Ovary (tissue), 10 donors: ENCODE measurements around the gene SPARCL1. TPM values are rescaled to one million over a fixed set of nuclear protein-coding genes. Genes with fewer than 3 reads are reported as not detected.
A peak's percentile ranks its signal among the peaks of the same experiment; 100 is the strongest.
"Not testable (repeated sequence)": the region's sequence is repeated elsewhere in the genome, so short reads cannot be mapped to it uniquely, and the experiment has no call there.

Source experiments
- DNase-seq, 5 donors: peaks; one replicate each; pipeline ENCODE4 v3.0.0-alpha.2; 2019 to 2020
- H3K27ac ChIP-seq, 2 donors: fragments of 200-600 bp; one replicate each; pipeline versions ENCODE4 v1.5.1 to v1.8.0; 2019 to 2022
- H3K27me3 ChIP-seq: fragments of 200-600 bp; one replicate; pipeline ENCODE4 v1.8.0; 2022
- H3K36me3 ChIP-seq: fragments of 200-600 bp; sonication (generic); one replicate; pipeline ENCODE4 v1.5.1; 2019
- H3K4me1 ChIP-seq: one replicate; pipeline ENCODE4 v1.8.1; 2013; ENCODE audit warnings: mild to moderate bottlenecking, moderate library complexity; ENCODE audit not compliant: insufficient read depth
- H3K4me3 ChIP-seq: fragments of 200-600 bp; sonication (generic); one replicate; pipeline ENCODE4 v1.5.1; 2017
- H3K9me3 ChIP-seq, 2 donors: fragments of 200-600 bp in 1 of 2; sonication (generic) in 1 of 2; one replicate each; pipeline versions ENCODE4 v1.5.1 to v1.8.1; 2013 to 2019; ENCODE audit warnings: mild to moderate bottlenecking in 1 of 2, moderate library complexity in 1 of 2
- EP300 ChIP-seq: sonication (generic); formaldehyde crosslinking; IDR thresholded peaks from one replicate; pipeline ENCODE4 v1.6.1; 2017; ENCODE audit warnings: antibody characterized with exemption
- POLR2A ChIP-seq: fragments of 450-650 bp; IDR thresholded peaks from one replicate; pipeline ENCODE4 v1.6.1; 2017; ENCODE audit warnings: antibody characterized with exemption, mild to moderate bottlenecking, moderate library complexity
- WGBS, 3 donors: extraction: QIAGEN DNeasy Blood & Tissue Kit in 1 of 3; methylation state at CpG; one replicate each; pipeline versions ENCODE4 v1.1.5 to v1.1.7; 2013 to 2017; 5-methylcytosine and 5-hydroxymethylcytosine counted together
- intact Hi-C, 4 donors: fragments of 100-400 bp; cut with DNase I; formaldehyde crosslinking; loops; one replicate each; pipeline versions ENCODE4 v1.11.0 to v1.15.1; 2022 to 2023
- long read RNA-seq, 3 donors: library from polyadenylated mRNA in 2 of 3; unstranded in 2 of 3; transcript quantifications; one replicate each; pipeline ENCODE4 v2.0.0 and lab custom pipeline, GENCODE V29; 2021 to 2026
- polyA plus RNA-seq, 2 donors: library from polyadenylated mRNA; stranded (reverse); fragments of 200-250 nt in 1 of 2; fragments of 350-450 nt in 1 of 2; fragmentation: Illumina TruSeq in 1 of 2; extraction: RNeasy Lipid Tissue Mini Kit (QIAGEN cat#74804) in 1 of 2; gene quantifications; one replicate each; pipeline ENCODE4 v1.2.3, GENCODE V29; 2013 to 2014
- total RNA-seq, 7 donors: library from RNA; depleted of rRNA in 2 of 7; stranded (reverse); fragments of >200 nt in 2 of 7; fragmentation: NEBNext Ultra II Directional in 3 of 7; extraction: Animal tissue kit (Norgen Biotek cat#: 25700) in 3 of 7; gene quantifications; one replicate each; pipeline versions ENCODE4 v1.1.0 to v1.2.4, GENCODE V29; 2016 to 2023
- TF ChIP-seq, protein P1 (sequence below), 3 donors: fragments of 450-650 bp in 2 of 3; fragments of 200-600 bp in 1 of 3; IDR thresholded peaks; one replicate each; pipeline versions ENCODE4 v1.5.1 to v1.8.0; 2016 to 2022; ENCODE audit warnings: antibody characterized with exemption in 3 of 3, mild to moderate bottlenecking in 1 of 3
- donor health status: DM: no; HTN: no; CAD: no; lungs with moderate emphysema.
- donor health status: DM: no; HTN: no; CAD: no.
- donor health status: Bipolar disorder and iron deficiency.
- donor health status: DM: yes; HTN: yes; CAD: no.
- donor health status: DM: no; HTN: no; CAD: no.
- donor health status: DM: yes; HTN: yes; CAD: no.

The SPARCL1 gene, protein sequence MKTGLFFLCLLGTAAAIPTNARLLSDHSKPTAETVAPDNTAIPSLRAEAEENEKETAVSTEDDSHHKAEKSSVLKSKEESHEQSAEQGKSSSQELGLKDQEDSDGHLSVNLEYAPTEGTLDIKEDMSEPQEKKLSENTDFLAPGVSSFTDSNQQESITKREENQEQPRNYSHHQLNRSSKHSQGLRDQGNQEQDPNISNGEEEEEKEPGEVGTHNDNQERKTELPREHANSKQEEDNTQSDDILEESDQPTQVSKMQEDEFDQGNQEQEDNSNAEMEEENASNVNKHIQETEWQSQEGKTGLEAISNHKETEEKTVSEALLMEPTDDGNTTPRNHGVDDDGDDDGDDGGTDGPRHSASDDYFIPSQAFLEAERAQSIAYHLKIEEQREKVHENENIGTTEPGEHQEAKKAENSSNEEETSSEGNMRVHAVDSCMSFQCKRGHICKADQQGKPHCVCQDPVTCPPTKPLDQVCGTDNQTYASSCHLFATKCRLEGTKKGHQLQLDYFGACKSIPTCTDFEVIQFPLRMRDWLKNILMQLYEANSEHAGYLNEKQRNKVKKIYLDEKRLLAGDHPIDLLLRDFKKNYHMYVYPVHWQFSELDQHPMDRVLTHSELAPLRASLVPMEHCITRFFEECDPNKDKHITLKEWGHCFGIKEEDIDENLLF
- total RNA-seq (100 to 1,000 TPM; 116 to 396 (median 243) TPM), polyA plus RNA-seq (1,000 to 10,000 TPM in 1 of 2 donors, 100 to 1,000 TPM in 1; 433 to 1,049 TPM)
- long read RNA-seq, donor 1, transcript SPARCL1-203 (5 exons, 950 nt), result minor isoform, 12 of 346 reads
- long read RNA-seq, donor 1, transcript SPARCL1-201 (11 exons, 2,906 nt), result major isoform, 82 of 346 reads
- long read RNA-seq, donor 1, partial matches to known transcripts, result 238 of 346 reads
- long read RNA-seq, donor 1, other reads (novel, unspliced or antisense), result 11 of 346 reads
- long read RNA-seq, donor 2, transcript SPARCL1-201 (11 exons, 2,906 nt), result major isoform, 22 of 81 reads
- long read RNA-seq, donor 2, partial matches to known transcripts, result 58 of 81 reads
- long read RNA-seq, donor 2, other reads (novel, unspliced or antisense), result 0 of 81 reads
- long read RNA-seq, donor 3, transcript SPARCL1-202 (12 exons, 2,994 nt), result minor isoform, 19 of 433 reads
- long read RNA-seq, donor 3, transcript SPARCL1-201 (11 exons, 2,906 nt), result major isoform, 375 of 433 reads
- long read RNA-seq, donor 3, partial matches to known transcripts, result 19 of 433 reads
- long read RNA-seq, donor 3, other reads (novel, unspliced or antisense), result 19 of 433 reads

- DNase-seq, result peak; percentile 33 to 47 (median 44)
- Histone ChIP-seq H3K4me1 (peaks cover 8% of the 10 kb centered on the region), H3K27ac (peak within 1 kb of the TSS in 1 of 2 donors; percentile 69), H3K4me3 (peak within 1 kb of the TSS; percentile 39), H3K27me3 (no peaks in the 10 kb centered on the region), H3K9me3 (no peaks in the 10 kb centered on the region), H3K36me3 (no peaks in the 10 kb centered on the region)
- TF ChIP-seq EP300 (no peak), POLR2A (no peak)
- TF ChIP-seq, protein P1, sequence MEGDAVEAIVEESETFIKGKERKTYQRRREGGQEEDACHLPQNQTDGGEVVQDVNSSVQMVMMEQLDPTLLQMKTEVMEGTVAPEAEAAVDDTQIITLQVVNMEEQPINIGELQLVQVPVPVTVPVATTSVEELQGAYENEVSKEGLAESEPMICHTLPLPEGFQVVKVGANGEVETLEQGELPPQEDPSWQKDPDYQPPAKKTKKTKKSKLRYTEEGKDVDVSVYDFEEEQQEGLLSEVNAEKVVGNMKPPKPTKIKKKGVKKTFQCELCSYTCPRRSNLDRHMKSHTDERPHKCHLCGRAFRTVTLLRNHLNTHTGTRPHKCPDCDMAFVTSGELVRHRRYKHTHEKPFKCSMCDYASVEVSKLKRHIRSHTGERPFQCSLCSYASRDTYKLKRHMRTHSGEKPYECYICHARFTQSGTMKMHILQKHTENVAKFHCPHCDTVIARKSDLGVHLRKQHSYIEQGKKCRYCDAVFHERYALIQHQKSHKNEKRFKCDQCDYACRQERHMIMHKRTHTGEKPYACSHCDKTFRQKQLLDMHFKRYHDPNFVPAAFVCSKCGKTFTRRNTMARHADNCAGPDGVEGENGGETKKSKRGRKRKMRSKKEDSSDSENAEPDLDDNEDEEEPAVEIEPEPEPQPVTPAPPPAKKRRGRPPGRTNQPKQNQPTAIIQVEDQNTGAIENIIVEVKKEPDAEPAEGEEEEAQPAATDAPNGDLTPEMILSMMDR (IDR thresholded peaks at IDR 0.05), result no peak
- intact Hi-C loops, result no loop called here
- 0 to 4% (median 1%) methylated on average over 4 of the region's 4 CpGs for WGBS, 3 donors
These were observed at the start of gene SPARCL1 for GRCh38 chr4:87529187-87529586. SPARCL1 (minus strand) TSS chr4:87529376; CDS start chr4:87499574, 29,802 bp downstream.

DNA sequence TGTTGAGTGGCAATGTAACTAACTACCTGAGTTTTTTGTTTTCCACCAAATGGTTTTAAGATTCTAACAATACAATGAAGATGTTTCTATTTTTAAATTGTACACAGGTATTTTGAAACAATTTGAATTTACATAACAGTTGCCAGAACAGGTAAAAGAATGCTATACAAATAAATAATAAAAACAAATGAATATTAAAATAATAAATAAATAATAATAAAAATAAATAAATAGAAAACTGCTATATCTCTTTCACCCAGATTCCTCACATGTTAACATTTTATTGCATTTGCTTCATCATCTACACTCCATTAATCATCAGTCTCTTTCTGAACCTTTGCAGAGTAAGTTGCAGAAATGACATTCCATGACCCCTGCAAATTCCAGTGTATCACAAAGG is 46.8 kb upstream of the SPARCL1 start:
- no peak for DNase-seq
- TF ChIP-seq, protein P1 (IDR thresholded peaks at IDR 0.05), result no peak
- TF ChIP-seq POLR2A (no peak), EP300 (no peak)
- intact Hi-C loops, result no loop called here
- Histone ChIP-seq H3K27me3 (no peaks in the 10 kb centered on the region), H3K4me1 (no peaks in the 10 kb centered on the region), H3K9me3 (no peaks in the 10 kb centered on the region), H3K36me3 (no peaks in the 10 kb centered on the region), H3K27ac (no peak overlapping the region), H3K4me3 (no peak overlapping the region)

DNA sequence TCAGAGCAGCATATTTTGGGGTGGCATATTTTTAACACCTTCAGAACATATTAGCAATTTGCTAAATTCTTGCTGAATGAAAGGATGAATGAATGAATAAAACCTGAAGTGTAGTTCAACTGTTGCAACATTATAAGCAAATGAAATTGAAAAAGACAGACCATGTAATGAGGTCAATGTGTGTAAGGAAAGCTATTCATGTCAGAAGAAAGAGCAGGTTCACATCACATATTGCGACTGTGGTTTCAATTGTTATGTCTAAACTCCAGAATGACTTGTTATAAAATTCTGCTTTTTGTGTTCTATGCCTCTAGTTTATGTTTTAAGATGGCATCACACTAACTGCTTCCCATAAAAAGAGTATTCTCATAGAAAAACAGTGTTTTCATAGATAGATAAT is 46.2 kb upstream of the SPARCL1 start:
- Histone ChIP-seq H3K9me3 (no peaks in the 10 kb centered on the region), H3K27me3 (no peaks in the 10 kb centered on the region), H3K36me3 (no peaks in the 10 kb centered on the region), H3K4me3 (no peak overlapping the region), H3K27ac (no peak overlapping the region), H3K4me1 (no peaks in the 10 kb centered on the region)
- WGBS, 3 donors, result 17 to 54% (median 23%) methylated on average over 1 of the region's 1 CpG
- no peak for DNase-seq
- intact Hi-C loops, result no loop called here
- TF ChIP-seq POLR2A (no peak), EP300 (no peak)
- TF ChIP-seq, protein P1 (IDR thresholded peaks at IDR 0.05), result no peak

- no peaks in the 10 kb centered on the region for H3K4me1 ChIP-seq
- H3K27me3 ChIP-seq, result no peaks in the 10 kb centered on the region
- peak in 1 of 5 donors; percentile 24 for DNase-seq
- H3K9me3 ChIP-seq, result no peaks in the 10 kb centered on the region
- H3K4me3 ChIP-seq, result no peak overlapping the region
- WGBS, 3 donors, result 6 to 24% (median 7%) methylated on average over 3 of the region's 3 CpGs
- no peak overlapping the region for H3K27ac ChIP-seq
- H3K36me3 ChIP-seq, result no peaks in the 10 kb centered on the region
- intact Hi-C loops, result no loop called here
- TF ChIP-seq EP300, result no peak
- TF ChIP-seq, protein P1 (IDR thresholded peaks at IDR 0.05), result no peak
- TF ChIP-seq POLR2A, result no peak
These were observed 45.8 kb upstream of the SPARCL1 start for GRCh38 chr4:87574996-87575395.

GRCh38 chr4:87574376-87574775 is 45.2 kb upstream of the SPARCL1 start:
- H3K36me3 ChIP-seq, H3K27ac ChIP-seq, DNase-seq, intact Hi-C loops, H3K9me3 ChIP-seq, H3K4me3 ChIP-seq, H3K4me1 ChIP-seq, H3K27me3 ChIP-seq: not testable (repeated sequence)
